Nephron progenitor cell (in vitro differentiated cells): Measurements from ENCODE around the gene SLC1A7.

Experiments used
- DNase-seq: peaks from one replicate; pipeline ENCODE4 v3.0.0; 2021
- H3K27ac Mint-ChIP-seq: 2 replicates; pipeline ENCODE4 v1.8.0; 2021; ENCODE audit warnings: mild to moderate bottlenecking, moderate library complexity, mixed read lengths
- H3K27me3 Mint-ChIP-seq: 2 replicates; pipeline ENCODE4 v1.8.0; 2021; ENCODE audit warnings: mild to moderate bottlenecking, low read depth, mixed read lengths; ENCODE audit not compliant: poor library complexity
- H3K36me3 Mint-ChIP-seq: 2 replicates; pipeline ENCODE4 v1.8.0; 2021; ENCODE audit warnings: low read depth, mixed read lengths
- H3K4me1 Mint-ChIP-seq: 2 replicates; pipeline ENCODE4 v1.8.0; 2021; ENCODE audit warnings: mixed read lengths
- H3K4me3 Mint-ChIP-seq: 2 replicates; pipeline ENCODE4 v1.8.0; 2021; ENCODE audit warnings: mild to moderate bottlenecking, moderate library complexity, mixed read lengths
- H3K9me3 Mint-ChIP-seq: 2 replicates; pipeline ENCODE4 v1.8.0; 2021; ENCODE audit warnings: mild to moderate bottlenecking, moderate library complexity, mixed read lengths
- TF ChIP-seq, protein P1 (sequence below): fragments of 200-600 bp; sonication (generic); IDR thresholded peaks from 2 replicates; pipeline ENCODE4 v1.5.0; 2021; ENCODE audit warnings: antibody characterized with exemption

The SLC1A7 gene

DNA sequence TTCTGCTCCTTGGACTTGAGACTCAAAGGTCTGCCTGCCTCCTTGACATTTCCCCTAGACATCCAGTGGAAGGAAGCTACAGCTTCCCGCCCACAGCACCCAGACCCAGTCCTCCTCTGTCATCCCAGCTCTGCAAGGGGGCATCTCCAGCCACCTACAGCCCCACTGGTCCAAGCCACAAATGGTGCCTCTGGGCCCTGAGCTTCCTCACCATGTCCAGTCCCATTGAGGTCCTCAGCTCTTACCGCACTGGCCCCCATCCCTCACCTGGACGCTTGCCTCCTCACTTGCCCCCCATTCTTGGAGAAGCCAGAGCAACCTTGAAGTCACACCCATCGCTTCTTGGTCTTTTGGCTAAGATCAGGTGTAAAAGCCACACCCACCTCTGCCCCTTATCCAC is 67.2 kb downstream of the SLC1A7 start:
- TF ChIP-seq, protein P1, sequence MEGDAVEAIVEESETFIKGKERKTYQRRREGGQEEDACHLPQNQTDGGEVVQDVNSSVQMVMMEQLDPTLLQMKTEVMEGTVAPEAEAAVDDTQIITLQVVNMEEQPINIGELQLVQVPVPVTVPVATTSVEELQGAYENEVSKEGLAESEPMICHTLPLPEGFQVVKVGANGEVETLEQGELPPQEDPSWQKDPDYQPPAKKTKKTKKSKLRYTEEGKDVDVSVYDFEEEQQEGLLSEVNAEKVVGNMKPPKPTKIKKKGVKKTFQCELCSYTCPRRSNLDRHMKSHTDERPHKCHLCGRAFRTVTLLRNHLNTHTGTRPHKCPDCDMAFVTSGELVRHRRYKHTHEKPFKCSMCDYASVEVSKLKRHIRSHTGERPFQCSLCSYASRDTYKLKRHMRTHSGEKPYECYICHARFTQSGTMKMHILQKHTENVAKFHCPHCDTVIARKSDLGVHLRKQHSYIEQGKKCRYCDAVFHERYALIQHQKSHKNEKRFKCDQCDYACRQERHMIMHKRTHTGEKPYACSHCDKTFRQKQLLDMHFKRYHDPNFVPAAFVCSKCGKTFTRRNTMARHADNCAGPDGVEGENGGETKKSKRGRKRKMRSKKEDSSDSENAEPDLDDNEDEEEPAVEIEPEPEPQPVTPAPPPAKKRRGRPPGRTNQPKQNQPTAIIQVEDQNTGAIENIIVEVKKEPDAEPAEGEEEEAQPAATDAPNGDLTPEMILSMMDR: no peak
- H3K4me3 Mint-ChIP-seq: no peak overlapping the region
- H3K27me3 Mint-ChIP-seq: peaks cover 11% of the 10 kb centered on the region
- peaks cover 28% of the 10 kb centered on the region for H3K4me1 Mint-ChIP-seq
- H3K36me3 Mint-ChIP-seq: no peaks in the 10 kb centered on the region
- DNase-seq: no peak
- no peaks in the 10 kb centered on the region for H3K9me3 Mint-ChIP-seq
- H3K27ac Mint-ChIP-seq: no peak overlapping the region

DNA sequence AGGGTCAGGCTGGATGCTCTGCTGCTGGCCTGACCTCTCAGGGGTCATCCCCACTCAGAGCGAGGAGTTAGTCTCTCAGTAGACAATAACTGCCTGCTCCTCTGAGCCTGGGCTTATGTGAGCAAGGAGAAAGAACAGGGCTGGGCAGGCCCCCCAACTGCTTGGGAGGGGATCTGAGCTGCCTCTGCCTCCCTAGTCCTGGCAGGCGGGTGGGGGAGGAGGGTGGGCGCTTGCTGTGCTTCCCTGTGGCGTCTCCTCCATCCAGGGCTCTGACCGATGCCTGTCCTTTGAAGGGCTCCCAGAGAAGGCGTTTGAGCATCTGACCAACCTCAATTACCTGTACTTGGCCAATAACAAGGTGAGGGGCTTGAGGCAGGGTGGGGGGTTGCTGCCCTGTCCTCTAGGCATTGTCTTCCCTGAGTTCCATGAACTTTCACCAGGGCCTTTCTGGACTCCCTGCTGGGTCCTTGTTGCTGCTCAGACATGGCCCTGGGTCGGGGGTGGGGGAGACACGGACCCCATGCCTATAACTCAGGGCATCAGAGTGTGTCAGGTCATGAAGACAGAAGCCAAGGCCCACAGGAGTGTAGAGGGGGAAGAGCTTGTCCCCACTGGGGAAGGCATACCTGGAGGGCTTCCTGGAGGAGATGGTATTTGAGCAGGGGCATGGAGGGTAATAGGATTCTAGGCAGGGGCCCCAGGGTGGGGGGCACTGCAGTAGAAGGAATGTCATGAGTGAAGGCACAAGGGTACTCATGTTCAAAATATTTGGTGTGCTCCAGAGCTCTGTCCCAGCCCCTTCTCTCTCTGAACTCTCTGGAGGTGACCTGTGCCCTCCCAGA is 67.9 kb downstream of the SLC1A7 start:
- Mint-ChIP-seq H3K27ac (no peak overlapping the region), H3K9me3 (no peaks in the 10 kb centered on the region), H3K4me1 (peaks cover 28% of the 10 kb centered on the region), H3K27me3 (peaks cover 9% of the 10 kb centered on the region), H3K4me3 (no peak overlapping the region), H3K36me3 (no peaks in the 10 kb centered on the region)
- TF ChIP-seq, protein P1: no peak
- DNase-seq: no peak

DNA sequence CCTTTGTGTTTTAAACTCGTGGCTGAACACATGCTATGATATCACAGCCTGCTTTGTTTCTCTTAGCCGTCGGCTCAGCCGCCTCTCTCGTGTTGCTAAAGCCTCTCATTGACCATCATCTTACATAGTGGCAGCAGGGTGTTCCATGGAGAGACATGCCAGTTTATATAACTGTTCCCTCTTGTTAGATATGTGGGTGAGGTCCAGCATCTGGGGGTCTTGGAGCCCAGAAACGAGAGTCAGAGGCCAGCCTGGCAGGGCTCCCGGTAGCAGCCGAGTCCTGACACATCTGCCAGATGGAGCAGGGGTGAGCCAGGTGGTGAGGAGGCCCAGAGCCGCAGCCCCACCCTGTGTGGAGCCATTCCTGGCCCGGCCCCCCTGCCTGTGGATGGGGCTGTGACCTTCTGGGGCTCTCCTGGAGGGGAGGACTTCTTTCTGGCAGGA is 68.5 kb downstream of the SLC1A7 start:
- no peak overlapping the region for H3K27ac Mint-ChIP-seq
- H3K36me3 Mint-ChIP-seq: no peaks in the 10 kb centered on the region
- H3K4me1 Mint-ChIP-seq: peaks cover 28% of the 10 kb centered on the region
- TF ChIP-seq, protein P1: no peak
- no peak for DNase-seq
- no peaks in the 10 kb centered on the region for H3K9me3 Mint-ChIP-seq
- peaks cover 4% of the 10 kb centered on the region for H3K27me3 Mint-ChIP-seq
- H3K4me3 Mint-ChIP-seq: no peak overlapping the region

DNA sequence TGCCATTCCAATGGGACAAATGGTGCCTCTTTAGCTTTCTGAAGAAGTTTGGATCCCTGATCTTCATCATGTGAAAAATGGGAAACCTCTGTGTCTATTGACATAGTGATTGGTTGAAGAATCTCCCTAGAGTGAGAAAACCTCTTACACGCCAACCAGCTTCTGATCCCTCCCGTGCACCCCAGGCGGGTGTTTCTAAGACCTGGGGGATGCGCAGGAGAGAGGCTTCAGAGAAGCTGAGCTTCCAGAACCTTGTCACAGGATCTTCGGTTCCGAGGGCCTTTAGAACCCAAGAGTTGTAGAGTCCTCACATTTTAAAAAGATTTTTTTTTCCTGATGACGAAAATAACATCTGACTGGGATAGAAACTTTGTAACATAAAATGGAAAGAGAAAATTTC is 69.2 kb downstream of the SLC1A7 start:
- no peaks in the 10 kb centered on the region for H3K9me3 Mint-ChIP-seq
- TF ChIP-seq, protein P1: no peak
- H3K4me3 Mint-ChIP-seq: no peak overlapping the region
- H3K27me3 Mint-ChIP-seq: peaks cover 4% of the 10 kb centered on the region
- no peak overlapping the region for H3K27ac Mint-ChIP-seq
- DNase-seq: no peak
- peaks cover 28% of the 10 kb centered on the region for H3K4me1 Mint-ChIP-seq
- H3K36me3 Mint-ChIP-seq: no peaks in the 10 kb centered on the region

DNA sequence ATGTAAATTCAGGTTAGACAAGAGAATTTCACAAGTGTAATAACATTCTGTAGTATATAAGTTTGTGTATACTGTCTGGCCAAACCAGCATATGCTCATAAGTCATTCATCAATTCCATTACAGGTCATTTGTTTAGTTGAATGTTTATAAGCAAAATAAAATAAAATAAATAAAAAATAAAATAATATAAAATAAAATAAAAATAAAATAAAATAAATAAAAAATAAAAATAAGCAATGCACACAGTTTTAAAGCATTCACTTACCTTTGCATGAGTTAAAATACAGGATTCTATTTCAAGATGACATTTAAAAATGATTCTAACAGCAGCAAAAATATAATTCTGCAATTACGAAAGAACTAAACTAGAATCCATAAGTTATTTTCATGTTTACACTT is 70.5 kb downstream of the SLC1A7 start:
- Mint-ChIP-seq H3K27me3 (peaks cover 8% of the 10 kb centered on the region), H3K4me3 (no peak overlapping the region), H3K9me3 (no peaks in the 10 kb centered on the region), H3K36me3 (no peaks in the 10 kb centered on the region), H3K4me1 (peaks cover 27% of the 10 kb centered on the region), H3K27ac (no peak overlapping the region)
- TF ChIP-seq, protein P1: no peak
- no peak for DNase-seq
